ENCODE measurements around the gene GATC. TPM values are rescaled to one million over a fixed set of nuclear protein-coding genes. Genes with fewer than 3 reads are reported as not detected.

Gene GATC
- total and polyA plus RNA-seq, 2 experiments from 2014 or later = 18.5 to 20.1 TPM

DNA sequence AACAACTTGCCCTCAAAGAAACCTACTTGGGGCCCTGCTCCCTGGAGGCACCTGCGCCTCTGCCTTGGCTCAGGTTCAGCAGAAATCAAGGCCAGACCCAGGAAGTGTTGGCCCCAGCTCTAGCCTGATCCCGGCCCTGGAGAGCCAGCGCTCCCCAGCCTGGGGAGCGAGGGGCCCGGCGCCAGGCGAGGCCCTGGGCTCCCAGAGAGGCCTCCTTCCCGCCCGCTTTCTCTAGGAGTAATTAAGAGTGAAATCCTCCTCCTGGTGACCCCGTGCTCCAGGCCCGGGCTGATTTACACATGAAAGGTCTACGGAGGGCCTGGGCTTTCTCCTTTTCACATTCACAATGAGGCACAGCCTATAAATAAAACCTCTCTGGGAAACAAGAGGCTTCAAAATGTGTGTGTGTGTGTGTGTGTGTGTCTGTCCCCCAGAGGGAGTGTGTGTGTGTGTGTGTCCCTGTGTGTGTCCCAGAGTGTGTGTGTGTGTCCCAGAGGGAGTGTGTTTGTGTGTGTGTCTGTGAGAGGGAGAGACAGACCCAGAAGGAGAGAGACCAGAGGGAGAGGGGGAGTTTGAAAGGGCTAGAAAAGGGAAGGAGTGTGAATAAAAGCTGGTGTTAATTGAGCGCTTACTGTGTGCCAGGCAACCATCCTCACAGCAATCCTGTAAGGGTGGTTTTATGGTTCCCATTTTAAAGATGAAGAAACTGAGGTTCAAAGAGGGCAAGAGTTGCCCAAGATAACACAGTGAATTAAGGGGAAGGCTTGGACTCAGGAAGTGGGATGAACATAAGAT, 32.1 kb upstream of the GATC start:
- H4K20me1 ChIP-seq (replicated peaks; ENCODE audit: insufficient read depth) = no peaks in the 10 kb centered on the region
- ATAC-seq = peak; percentile 99
- H3K4me2 ChIP-seq = peak overlapping the region; percentile 70
- H3K79me2 ChIP-seq (replicated peaks; ENCODE audit: insufficient read depth) = no peaks in the 10 kb centered on the region
- no peak overlapping the region for H2AFZ ChIP-seq
- no peaks in the 10 kb centered on the region; the same call in 1 of the 2 replicates for H3F3A ChIP-seq (replicated peaks; ENCODE audit: low read depth)
- H3K4me1 ChIP-seq (ENCODE audit: insufficient read depth) = peaks cover 14% of the 10 kb centered on the region
- peaks cover 18% of the 10 kb centered on the region for H3K4me1 Mint-ChIP-seq
- H3K4me3 ChIP-seq = peak overlapping the region; percentile 21
- TF ChIP-seq, protein P1, sequence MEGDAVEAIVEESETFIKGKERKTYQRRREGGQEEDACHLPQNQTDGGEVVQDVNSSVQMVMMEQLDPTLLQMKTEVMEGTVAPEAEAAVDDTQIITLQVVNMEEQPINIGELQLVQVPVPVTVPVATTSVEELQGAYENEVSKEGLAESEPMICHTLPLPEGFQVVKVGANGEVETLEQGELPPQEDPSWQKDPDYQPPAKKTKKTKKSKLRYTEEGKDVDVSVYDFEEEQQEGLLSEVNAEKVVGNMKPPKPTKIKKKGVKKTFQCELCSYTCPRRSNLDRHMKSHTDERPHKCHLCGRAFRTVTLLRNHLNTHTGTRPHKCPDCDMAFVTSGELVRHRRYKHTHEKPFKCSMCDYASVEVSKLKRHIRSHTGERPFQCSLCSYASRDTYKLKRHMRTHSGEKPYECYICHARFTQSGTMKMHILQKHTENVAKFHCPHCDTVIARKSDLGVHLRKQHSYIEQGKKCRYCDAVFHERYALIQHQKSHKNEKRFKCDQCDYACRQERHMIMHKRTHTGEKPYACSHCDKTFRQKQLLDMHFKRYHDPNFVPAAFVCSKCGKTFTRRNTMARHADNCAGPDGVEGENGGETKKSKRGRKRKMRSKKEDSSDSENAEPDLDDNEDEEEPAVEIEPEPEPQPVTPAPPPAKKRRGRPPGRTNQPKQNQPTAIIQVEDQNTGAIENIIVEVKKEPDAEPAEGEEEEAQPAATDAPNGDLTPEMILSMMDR (conservative IDR thresholded peaks at IDR 0.05; ENCODE audit: low read depth in 2 of 2) = 0 out of 4 replicates have a peak, but pooled peaks of 1 of the 2 experiments have one; percentile 9
- TF ChIP-seq EZH2phosphoT487 (IDR thresholded peaks at IDR 0.05; ENCODE audit: unreplicated experiment) (no peak), EZH2 (IDR thresholded peaks at IDR 0.05; ENCODE audit: low read depth, unreplicated experiment) (no peak), JUNB (IDR thresholded peaks at IDR 0.05; ENCODE audit: unreplicated experiment) (no peak), CREB1 (CRISPR knock-in tag; IDR thresholded peaks at IDR 0.05; ENCODE audit: low read depth) (peak; percentile 64), POLR2AphosphoS5 (IDR thresholded peaks at IDR 0.05; ENCODE audit: low read depth) (peak; percentile 46), ZNF331 (CRISPR knock-in tag; IDR thresholded peaks at IDR 0.05; ENCODE audit: low read depth) (no peak), ETS1 (IDR thresholded peaks at IDR 0.05) (no peak), NANOG (IDR thresholded peaks at IDR 0.05; ENCODE audit: borderline replicate concordance) (0 out of 2 replicates have a peak, but pooled peaks have one; percentile 52)
- H3K27me3 ChIP-seq (ENCODE audit: insufficient read depth) = no peaks in the 10 kb centered on the region
- peaks cover 9% of the 10 kb centered on the region for H3K27me3 Mint-ChIP-seq (ENCODE audit: insufficient read depth, low read depth, poor library complexity)
- no peaks in the 10 kb centered on the region for H3K9me2 ChIP-seq (ENCODE audit: insufficient read depth)
- DNase-seq (ENCODE audit: low spot score) = peak; percentile 98
- peak overlapping the region; percentile 24; the same call in 2 of the 3 replicates for H3K4me3 Mint-ChIP-seq
- H3K9me3 Mint-ChIP-seq = no peaks in the 10 kb centered on the region; the same call in 2 of the 3 replicates
- no peaks in the 10 kb centered on the region for H3K36me3 ChIP-seq (ENCODE audit: insufficient read depth)
- H3K27ac Mint-ChIP-seq = peak overlapping the region; percentile 63
- H3K36me3 Mint-ChIP-seq (ENCODE audit: low read depth) = no peaks in the 10 kb centered on the region
- peak overlapping the region; percentile 93 for H3K27ac ChIP-seq (ENCODE audit: low read depth)

DNA sequence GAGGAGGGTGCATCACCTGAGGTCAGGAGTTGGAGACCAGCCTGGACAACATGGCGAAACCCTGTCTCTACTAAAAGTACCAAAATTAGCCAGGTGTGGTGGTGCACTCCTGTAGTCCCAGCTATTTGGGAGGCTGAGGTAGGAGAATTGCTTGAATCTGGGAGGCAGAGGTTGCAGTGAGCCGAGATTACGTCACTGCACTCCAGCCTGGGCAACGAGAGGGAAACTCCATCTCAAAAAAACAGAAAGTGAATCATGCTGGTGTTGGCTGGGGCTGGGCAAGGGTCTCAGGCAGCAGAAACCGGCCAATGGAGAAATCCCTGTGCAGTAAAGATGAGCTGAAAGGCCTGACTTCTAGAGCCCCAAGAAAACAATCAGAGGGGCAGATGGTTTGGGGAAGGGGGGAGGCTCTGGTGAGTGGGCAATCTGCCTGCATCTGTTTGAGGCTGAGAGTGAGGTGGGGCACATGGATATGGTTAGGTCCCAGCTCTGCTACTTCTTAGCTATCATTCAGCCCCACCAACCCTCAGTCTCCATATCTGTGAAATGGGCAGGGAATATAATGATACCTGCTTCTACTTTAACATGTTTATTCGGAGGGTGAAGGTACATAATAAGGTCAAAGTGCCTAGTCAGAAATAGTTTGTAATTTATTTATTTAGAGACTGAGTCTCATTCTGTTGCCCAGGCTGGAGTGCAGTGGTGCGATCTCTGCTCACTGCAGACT, 29.6 kb upstream of the GATC start:
- Histone ChIP-seq H3K36me3 (ENCODE audit: insufficient read depth) (no peaks in the 10 kb centered on the region), H3K9me2 (ENCODE audit: insufficient read depth) (no peaks in the 10 kb centered on the region), H3F3A (replicated peaks; ENCODE audit: low read depth) (no peaks in the 10 kb centered on the region; the same call in 1 of the 2 replicates), H4K20me1 (replicated peaks; ENCODE audit: insufficient read depth) (no peaks in the 10 kb centered on the region), H3K4me2 (no peak overlapping the region), H3K79me2 (replicated peaks; ENCODE audit: insufficient read depth) (no peaks in the 10 kb centered on the region), H3K27me3 (ENCODE audit: insufficient read depth) (no peaks in the 10 kb centered on the region), H3K4me3 (no peak overlapping the region), H2AFZ (no peak overlapping the region), H3K27ac (ENCODE audit: low read depth) (no peak overlapping the region), H3K4me1 (ENCODE audit: insufficient read depth) (peaks cover 14% of the 10 kb centered on the region)
- Mint-ChIP-seq H3K27ac (no peak overlapping the region), H3K27me3 (ENCODE audit: insufficient read depth, low read depth, poor library complexity) (peaks cover 11% of the 10 kb centered on the region), H3K4me3 (no peak overlapping the region), H3K36me3 (ENCODE audit: low read depth) (no peaks in the 10 kb centered on the region), H3K9me3 (no peaks in the 10 kb centered on the region; the same call in 2 of the 3 replicates), H3K4me1 (peaks cover 18% of the 10 kb centered on the region)
- ATAC-seq = no peak
- DNase-seq (ENCODE audit: low spot score) = no peak
- TF ChIP-seq EZH2 (IDR thresholded peaks at IDR 0.05; ENCODE audit: low read depth, unreplicated experiment) = no peak
- no peak for TF ChIP-seq ETS1 (IDR thresholded peaks at IDR 0.05)
- TF ChIP-seq, protein P1 (conservative IDR thresholded peaks at IDR 0.05; ENCODE audit: low read depth in 2 of 2) = no peak
- no peak for TF ChIP-seq REST (IDR thresholded peaks at IDR 0.05; ENCODE audit: unreplicated experiment)
- no peak for TF ChIP-seq NANOG (IDR thresholded peaks at IDR 0.05; ENCODE audit: borderline replicate concordance)
